NCI-H1694 treated with DMSO at 0.1 percent for 48 hours (cell line): ENCODE measurements around the gene COPS3.

Experiments used
- DNase-seq: peaks from one replicate; lab custom pipeline; 2025; lab: John Stamatoyannopoulos, UW

COPS3 gene

GRCh38 chr17:17241656-17242055, 39.4 kb downstream of the COPS3 start:
- no peak for DNase-seq

GRCh38 chr17:17239832-17240231, 41.2 kb downstream of the COPS3 start:
- DNase-seq: no peak

GRCh38 chr17:17237026-17237799, 43.8 kb downstream of the COPS3 start, which contains the start of gene FLCN:
FLCN (minus strand) TSS chr17:17237168; CDS start chr17:17228137, 9,031 bp downstream.
- peak; percentile 93 for DNase-seq

GRCh38 chr17:17236295-17237025, 44.6 kb downstream of the COPS3 start:
- peak; percentile 5 for DNase-seq

- no peak for DNase-seq
These were observed 45.6 kb downstream of the COPS3 start for GRCh38 chr17:17235212-17236174.

- DNase-seq: no peak
These were observed 48.8 kb downstream of the COPS3 start for GRCh38 chr17:17232303-17232621.

- peak; percentile 17 for DNase-seq
These were observed 49.3 kb downstream of the COPS3 start for GRCh38 chr17:17231621-17232302.

GRCh38 chr17:17229416-17230384, 51.3 kb downstream of the COPS3 start:
- DNase-seq: no peak

- no peak for DNase-seq
These were observed 52.3 kb downstream of the COPS3 start for GRCh38 chr17:17228521-17229279.

GRCh38 chr17:17227608-17228520, 53.2 kb downstream of the COPS3 start:
- DNase-seq: no peak

GRCh38 chr17:17226451-17227265, 54.4 kb downstream of the COPS3 start:
- no peak for DNase-seq

GRCh38 chr17:17225901-17226300, 55.1 kb downstream of the COPS3 start:
- DNase-seq: no peak

- no peak for DNase-seq
These were observed 56.9 kb downstream of the COPS3 start for GRCh38 chr17:17224137-17224536.

GRCh38 chr17:17223736-17224135, 57.3 kb downstream of the COPS3 start:
- DNase-seq: no peak

GRCh38 chr17:17221329-17221728, 59.7 kb downstream of the COPS3 start:
- DNase-seq: no peak

- DNase-seq: no peak
These were observed 60.5 kb downstream of the COPS3 start for GRCh38 chr17:17220529-17220928.

GRCh38 chr17:17217995-17218394, 63.1 kb downstream of the COPS3 start:
- no peak for DNase-seq

GRCh38 chr17:17216776-17217175, 64.3 kb downstream of the COPS3 start:
- no peak for DNase-seq
